Endothelial cell of umbilical vein (primary cell): ENCODE results near the gene ZNF774. TPM values are rescaled to one million over a fixed set of nuclear protein-coding genes. Genes with fewer than 3 reads are reported as not detected.

ENCODE experiments used
- BruUV-seq: library from RNA; stranded (reverse); fragments of 400-500 nt; replicated peaks from 2 replicates; lab custom pipeline; 2021; lab: Mats Ljungman, UMichigan
- CTCF ChIA-PET: fragments of 300-600, 350-600 bp; sonication (Branson Sonifier 250); formaldehyde crosslinking; loops from one replicate; lab custom pipeline; 2021; ENCODE audit warnings: antibody characterized with exemption, inconsistent platforms; lab: Charles Lee
- POLR2A ChIA-PET: fragments of 300-600, 350-600 bp; sonication (Branson Sonifier 250); formaldehyde crosslinking; loops from one replicate; lab custom pipeline; 2021; ENCODE audit warnings: antibody characterized with exemption, inconsistent platforms; lab: Charles Lee
- DNase-seq: peaks from one replicate; pipeline ENCODE4 v3.0.0-alpha.2; 2011; ENCODE audit warnings: low read depth, low spot score
- FAIRE-seq: peaks from 2 replicates; lab custom pipeline; 2011; peaks lifted over from hg19 to GRCh38; lab: Jason Lieb, UNC
- H2AFZ ChIP-seq: 2 replicates; pipeline ENCODE4 v1.6.0; 2012; ENCODE audit warnings: low read depth, low read length, control low read depth, inconsistent platforms
- H3K27ac ChIP-seq: 2 replicates; pipeline ENCODE4 v1.5.1; 2011; ENCODE audit warnings: low read depth, mild to moderate bottlenecking, control low read depth, low read length, moderate library complexity; ENCODE audit not compliant: insufficient read depth
- H3K27me3 ChIP-seq, 2 experiments: 2 replicates each; pipeline versions ENCODE4 v1.6.0 to v1.6.1; 2011; ENCODE audit warnings: low read length in 2 of 2, mixed read lengths in 1 of 2; ENCODE audit not compliant: control insufficient read depth in 2 of 2, insufficient read depth in 2 of 2
- H3K36me3 ChIP-seq, 2 experiments: 2 replicates in 1 of 2; 3 replicates in 1 of 2; pipeline ENCODE4 v1.5.1; 2011; ENCODE audit warnings: low read length in 2 of 2, mild to moderate bottlenecking in 1 of 2, moderate library complexity in 1 of 2; ENCODE audit not compliant: control insufficient read depth in 2 of 2, insufficient read depth in 2 of 2; ENCODE audit errors: extremely low read depth in 1 of 2
- H3K4me1 ChIP-seq: 3 replicates; pipeline ENCODE4 v1.5.1; 2011; ENCODE audit warnings: mild to moderate bottlenecking, low read length; ENCODE audit not compliant: control insufficient read depth, insufficient read depth; ENCODE audit errors: extremely low read depth
- H3K4me2 ChIP-seq: 2 replicates; pipeline ENCODE4 v1.6.1; 2011; ENCODE audit warnings: low read length, control low read depth, mixed read lengths; ENCODE audit not compliant: insufficient read depth
- H3K4me3 ChIP-seq, 3 experiments: fragments of 200-600 bp in 1 of 3; sonication (generic), shearing (Covaris generic) in 1 of 3; replicated peaks in 1 of 3; 2 replicates each; pipeline ENCODE4 v1.5.1; 2011 to 2016; ENCODE audit warnings: control low read depth in 3 of 3, low read length in 3 of 3, mild to moderate bottlenecking in 2 of 3, inconsistent platforms in 1 of 3, low read depth in 1 of 3, moderate library complexity in 1 of 3; ENCODE audit not compliant: insufficient read depth in 1 of 3
- H3K79me2 ChIP-seq: 2 replicates; pipeline ENCODE4 v1.6.0; 2012; ENCODE audit warnings: low read length, inconsistent platforms; ENCODE audit not compliant: control insufficient read depth, insufficient read depth
- H3K9ac ChIP-seq: replicated peaks from 2 replicates; pipeline ENCODE3; 2011; ENCODE audit warnings: low read length, control low read depth; ENCODE audit not compliant: insufficient read depth; ENCODE audit errors: extremely low read depth
- H3K9me1 ChIP-seq: replicated peaks from 3 replicates; pipeline ENCODE4 v1.6.0; 2011; ENCODE audit warnings: mild to moderate bottlenecking, low read length; ENCODE audit not compliant: control insufficient read depth, insufficient read depth; ENCODE audit errors: extremely low read depth
- H3K9me3 ChIP-seq: replicated peaks from 2 replicates; pipeline ENCODE4 v1.5.1; 2012; ENCODE audit warnings: low read length, inconsistent platforms; ENCODE audit not compliant: control insufficient read depth, insufficient read depth
- H4K20me1 ChIP-seq: replicated peaks from 2 replicates; pipeline ENCODE3; 2011; ENCODE audit warnings: mild to moderate bottlenecking, low read length; ENCODE audit not compliant: control insufficient read depth, insufficient read depth; ENCODE audit errors: extremely low read depth
- EZH2 ChIP-seq: IDR thresholded peaks from 2 replicates; pipeline ENCODE4 v1.6.1; 2012; ENCODE audit warnings: borderline replicate concordance, low read depth, mild to moderate bottlenecking, moderate library complexity, low read length, inconsistent platforms; ENCODE audit not compliant: severe bottlenecking
- FOS ChIP-seq: IDR thresholded peaks from 2 replicates; pipeline ENCODE4 v1.6.1; 2011; ENCODE audit warnings: mild to moderate bottlenecking, low read length, moderate library complexity, borderline replicate concordance; ENCODE audit not compliant: insufficient read depth
- GATA2 ChIP-seq: IDR thresholded peaks from 2 replicates; pipeline ENCODE4 v1.7.0; 2011; ENCODE audit warnings: low read depth, mild to moderate bottlenecking, moderate library complexity, mixed read lengths, low read length; ENCODE audit not compliant: insufficient read length, insufficient read depth
- JUN ChIP-seq: IDR thresholded peaks from 2 replicates; pipeline ENCODE4 v1.6.1; 2011; ENCODE audit warnings: borderline replicate concordance, low read depth; ENCODE audit not compliant: insufficient read length, insufficient read depth
- MYC ChIP-seq: IDR thresholded peaks from one replicate; pipeline ENCODE4 v1.6.1; 2011; ENCODE audit warnings: mild to moderate bottlenecking, low read depth, low read length
- POLR2A ChIP-seq: IDR thresholded peaks from 2 replicates; pipeline ENCODE4 v1.6.1; 2012; ENCODE audit warnings: low read depth, mild to moderate bottlenecking, control low read depth, low read length
- POLR2AphosphoS5 ChIP-seq: IDR thresholded peaks from 2 replicates; pipeline ENCODE4 v1.6.1; 2012; ENCODE audit warnings: low read depth, mild to moderate bottlenecking, control low read depth, low read length, moderate library complexity; ENCODE audit not compliant: insufficient read depth
- dilution Hi-C: fragments of 300-500 bp; cut with MboI; formaldehyde crosslinking; loops from one replicate; pipeline ENCODE4 v1.15.0; 2019; ENCODE audit warnings: low sequenced_read_pairs; ENCODE audit not compliant: extremely low pct_ligation_motif_present
- intact Hi-C: fragments of 100-400 bp; cut with micrococcal nuclease; formaldehyde crosslinking; loops from one replicate; pipeline ENCODE4 v1.10.0; 2022
- polyA plus RNA-seq, 4 experiments: library from polyadenylated mRNA; depleted of rRNA in 3 of 4; stranded (reverse) in 3 of 4; unstranded in 1 of 4; fragments of >200 nt; gene quantifications; 2 replicates each; pipeline versions ENCODE4 v1.2.1 to v1.2.3, GENCODE V29; 2011 to 2012; ENCODE audit warnings: missing spikeins in 1 of 4
- total RNA-seq: library from RNA; stranded (reverse); gene quantifications from 2 replicates; pipeline ENCODE4 v1.2.3, GENCODE V29; 2021
- TF ChIP-seq, protein P1 (sequence below): IDR thresholded peaks from 2 replicates; pipeline ENCODE4 v1.6.1; 2011; ENCODE audit not compliant: insufficient read depth, insufficient read length
- TF ChIP-seq, protein P2 (sequence below), 2 donors: IDR thresholded peaks; 1 replicate in 1 of 2; 2 replicates in 1 of 2; pipeline ENCODE4 v1.5.1; 2011; ENCODE audit warnings: low read length in 2 of 2, mild to moderate bottlenecking in 2 of 2, moderate library complexity in 2 of 2, control low read depth in 1 of 2, inconsistent platforms in 1 of 2, low read depth in 1 of 2; ENCODE audit not compliant: insufficient read depth in 1 of 2; ENCODE audit errors: extremely low read depth in 1 of 2

The ZNF774 gene
- total and polyA plus RNA-seq, 2 donors (not counting 3 experiments of a cell fraction or from before 2014, with no cell fraction given), result 0.98 to 2.6 TPM

DNA sequence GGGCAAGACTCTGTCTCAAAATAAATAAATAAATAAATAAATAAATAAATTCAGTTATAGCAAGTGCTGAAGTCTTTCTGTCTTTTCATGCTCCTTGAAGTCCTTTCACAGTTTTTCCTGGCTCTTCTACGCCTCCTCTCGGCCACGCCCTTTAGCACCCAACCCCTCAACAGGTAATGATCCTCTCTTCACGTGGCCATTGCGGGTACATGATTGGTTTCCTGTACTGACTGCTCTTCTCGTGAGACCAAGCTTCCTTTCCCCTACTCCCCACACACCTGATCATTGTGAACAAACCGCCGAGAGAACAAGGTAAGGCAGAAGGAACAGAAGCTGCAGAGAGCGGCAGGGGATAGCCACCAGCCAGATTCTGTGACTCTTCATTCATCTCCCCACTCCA, 2.3 kb upstream of the ZNF774 start:
- dilution Hi-C loops, result no loop called here
- no peak for FAIRE-seq
- CTCF ChIA-PET, result no interaction called here

More for the DNA sequence above, 2.3 kb upstream of the ZNF774 start:
- Histone ChIP-seq H3K9ac (no peak overlapping the region), H3K27me3 (no peaks in the 10 kb centered on the region), H3K4me2 (no peak overlapping the region), H3K4me3 (no peak overlapping the region), H4K20me1 (no peaks in the 10 kb centered on the region), H3K79me2 (no peaks in the 10 kb centered on the region), H3K9me3 (no peaks in the 10 kb centered on the region), H3K9me1 (no peaks in the 10 kb centered on the region), H3K27ac (no peak overlapping the region), H3K36me3 (no peaks in the 10 kb centered on the region), H2AFZ (no peak overlapping the region), H3K4me1 (peaks cover 5% of the 10 kb centered on the region)
- TF ChIP-seq, protein P1, sequence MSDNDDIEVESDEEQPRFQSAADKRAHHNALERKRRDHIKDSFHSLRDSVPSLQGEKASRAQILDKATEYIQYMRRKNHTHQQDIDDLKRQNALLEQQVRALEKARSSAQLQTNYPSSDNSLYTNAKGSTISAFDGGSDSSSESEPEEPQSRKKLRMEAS, result no peak
- TF ChIP-seq GATA2 (no peak), POLR2A (no peak), FOS (no peak), MYC (no peak), EZH2 (no peak), JUN (no peak), POLR2AphosphoS5 (no peak)
- TF ChIP-seq, protein P2, sequence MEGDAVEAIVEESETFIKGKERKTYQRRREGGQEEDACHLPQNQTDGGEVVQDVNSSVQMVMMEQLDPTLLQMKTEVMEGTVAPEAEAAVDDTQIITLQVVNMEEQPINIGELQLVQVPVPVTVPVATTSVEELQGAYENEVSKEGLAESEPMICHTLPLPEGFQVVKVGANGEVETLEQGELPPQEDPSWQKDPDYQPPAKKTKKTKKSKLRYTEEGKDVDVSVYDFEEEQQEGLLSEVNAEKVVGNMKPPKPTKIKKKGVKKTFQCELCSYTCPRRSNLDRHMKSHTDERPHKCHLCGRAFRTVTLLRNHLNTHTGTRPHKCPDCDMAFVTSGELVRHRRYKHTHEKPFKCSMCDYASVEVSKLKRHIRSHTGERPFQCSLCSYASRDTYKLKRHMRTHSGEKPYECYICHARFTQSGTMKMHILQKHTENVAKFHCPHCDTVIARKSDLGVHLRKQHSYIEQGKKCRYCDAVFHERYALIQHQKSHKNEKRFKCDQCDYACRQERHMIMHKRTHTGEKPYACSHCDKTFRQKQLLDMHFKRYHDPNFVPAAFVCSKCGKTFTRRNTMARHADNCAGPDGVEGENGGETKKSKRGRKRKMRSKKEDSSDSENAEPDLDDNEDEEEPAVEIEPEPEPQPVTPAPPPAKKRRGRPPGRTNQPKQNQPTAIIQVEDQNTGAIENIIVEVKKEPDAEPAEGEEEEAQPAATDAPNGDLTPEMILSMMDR (IDR thresholded peaks at IDR 0.05; ENCODE audit: extremely low read depth in 1 of 2, insufficient read depth in 1 of 2, low read depth in 1 of 2, low read length in 2 of 2), result no peak
- no peak for DNase-seq
- no TSS peak for BruUV-seq
- intact Hi-C loops, result no loop called here
- POLR2A ChIA-PET, result no interaction called here
